Activated CD4-positive, CD25-positive, alpha-beta regulatory T cell treated with anti-CD3 and anti-CD28 coated beads, Interleukin-2, amount 50 U/mL, for 16 hours (primary cell): ENCODE measurements around the gene POC1A.
"Not testable (repeated sequence)": the region's sequence is repeated elsewhere in the genome, so short reads cannot be mapped to it uniquely, and the experiment has no call there.

ENCODE experiments used
- DNase-seq: peaks from one replicate; pipeline ENCODE4 v3.0.0-alpha.2; 2020; ENCODE audit warnings: low read depth, low spot score

The POC1A gene

DNA sequence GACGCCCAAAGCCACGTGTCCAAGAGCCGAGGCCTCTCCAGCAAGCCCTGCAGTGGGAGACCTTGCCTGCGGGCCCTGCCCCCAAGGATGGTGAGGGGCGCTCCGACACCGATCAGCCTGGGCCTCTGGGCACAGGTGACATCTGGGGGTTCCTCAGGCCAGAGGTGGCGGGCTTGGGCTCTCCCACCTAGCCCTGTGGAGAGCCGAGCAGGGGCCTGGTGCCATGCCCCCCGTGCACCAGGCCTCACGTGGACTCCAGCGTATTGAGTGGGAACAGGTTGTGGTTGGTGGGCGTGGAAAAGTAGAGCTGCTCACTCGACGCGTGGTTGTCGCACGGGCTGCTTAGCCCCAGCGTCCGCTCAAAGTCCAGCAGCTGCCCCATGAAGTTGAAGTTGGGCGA, 103.7 kb downstream of the POC1A start:
- DNase-seq = no peak

DNA sequence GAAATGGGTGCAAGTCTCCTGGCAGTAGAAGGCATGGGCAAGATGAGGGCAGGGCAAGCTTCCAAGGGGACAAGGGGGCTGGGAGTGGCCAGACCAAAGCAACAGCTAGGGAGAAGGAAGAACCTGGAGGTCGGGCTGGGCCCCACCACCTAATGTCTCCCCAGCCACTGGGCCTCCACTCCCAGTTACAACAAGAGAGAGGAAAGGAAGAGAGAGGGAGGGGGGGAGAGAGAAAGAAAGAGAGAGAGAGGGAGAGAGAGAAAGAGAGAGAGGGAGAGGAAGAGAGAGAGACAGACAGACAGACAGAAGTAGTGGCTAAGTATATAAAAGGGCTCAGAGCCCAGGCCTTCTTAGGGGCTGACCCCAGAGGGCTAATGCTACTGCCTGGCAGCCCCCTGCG, 104.7 kb downstream of the POC1A start:
- no peak for DNase-seq

DNA sequence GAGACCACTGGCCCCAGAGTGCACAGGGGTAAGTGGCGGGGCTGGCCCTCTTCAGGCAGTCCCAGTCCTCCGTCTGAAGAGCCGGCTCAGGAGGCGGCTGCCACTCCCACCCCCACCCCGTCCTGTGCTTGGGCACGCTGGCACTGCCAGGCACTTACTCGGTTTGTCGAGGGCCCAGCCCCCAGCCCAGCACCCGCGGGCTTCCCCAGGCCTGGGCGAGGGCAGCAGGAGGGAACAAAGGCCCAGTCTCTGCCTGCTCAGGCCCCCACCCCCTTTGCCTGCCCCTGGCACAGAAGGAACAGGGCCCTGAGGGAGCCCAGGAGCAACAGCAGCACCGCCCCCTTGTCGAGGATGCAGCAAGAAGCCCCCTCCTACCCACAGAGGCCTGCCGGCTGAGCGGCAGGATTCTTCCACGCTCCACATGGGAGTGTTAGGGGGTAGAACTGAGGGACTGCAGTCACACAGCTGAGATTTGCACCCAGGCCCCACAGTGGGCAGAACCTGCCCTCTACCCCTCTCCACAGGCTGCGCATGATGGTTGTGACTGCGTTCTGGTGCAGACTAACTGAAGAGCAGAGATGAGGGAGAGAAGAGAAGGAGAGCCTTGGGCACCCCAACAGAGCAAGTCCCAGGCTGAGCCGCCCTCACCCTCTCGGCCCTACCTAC, 106.8 kb downstream of the POC1A start:
- no peak for DNase-seq

DNA sequence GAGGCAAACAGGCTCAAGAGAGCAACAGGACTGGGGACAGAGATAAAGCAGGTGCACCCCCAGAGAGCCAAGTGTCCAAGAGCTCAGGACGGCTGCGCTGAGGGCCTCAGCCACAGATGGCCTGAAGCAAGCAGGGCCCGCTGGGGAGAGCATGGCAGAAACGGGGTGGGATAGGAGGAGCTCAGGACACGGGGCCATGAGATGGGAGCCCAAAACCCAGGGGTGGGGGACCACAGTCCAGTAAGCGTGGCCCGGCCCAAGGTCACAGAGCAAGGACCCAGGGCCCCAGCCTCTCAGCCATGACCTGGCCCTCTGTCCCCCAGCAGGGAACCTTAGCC, 107.4 kb downstream of the POC1A start:
- no peak for DNase-seq

DNA sequence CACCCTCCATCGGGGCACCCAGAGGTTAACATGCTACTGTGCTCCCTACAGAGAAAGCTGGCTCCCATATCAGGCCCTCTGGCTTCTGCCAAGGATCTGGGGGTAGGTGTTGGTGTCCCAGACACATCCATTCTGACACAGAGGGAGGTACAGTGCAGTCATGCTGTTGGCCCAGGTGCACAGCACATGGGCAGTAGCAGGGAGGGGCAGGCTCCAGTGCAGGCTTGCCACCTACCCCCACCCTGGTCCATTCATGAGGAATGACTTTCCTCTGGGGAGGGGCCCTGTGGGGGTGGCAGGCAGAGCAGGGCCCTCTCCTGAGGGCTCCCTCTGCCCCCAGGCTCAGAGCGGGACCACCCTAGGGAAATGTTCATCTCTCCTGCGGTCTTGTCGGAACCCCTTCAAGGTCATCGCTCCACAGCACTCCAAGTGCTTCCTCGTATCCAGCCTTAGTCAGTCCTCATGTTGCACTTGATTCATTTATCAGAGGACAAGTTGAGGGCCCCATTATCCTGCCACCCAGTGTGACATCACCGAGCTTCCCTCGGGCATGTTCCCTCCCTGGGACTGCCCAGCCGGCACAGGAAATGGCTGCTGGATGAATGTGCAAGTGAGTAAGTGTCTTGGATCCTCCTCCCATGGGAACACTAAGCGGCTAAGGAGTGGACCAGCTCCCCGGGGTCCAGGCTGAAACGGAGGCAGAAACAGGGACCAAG, 107.9 kb downstream of the POC1A start:
- no peak for DNase-seq

DNA sequence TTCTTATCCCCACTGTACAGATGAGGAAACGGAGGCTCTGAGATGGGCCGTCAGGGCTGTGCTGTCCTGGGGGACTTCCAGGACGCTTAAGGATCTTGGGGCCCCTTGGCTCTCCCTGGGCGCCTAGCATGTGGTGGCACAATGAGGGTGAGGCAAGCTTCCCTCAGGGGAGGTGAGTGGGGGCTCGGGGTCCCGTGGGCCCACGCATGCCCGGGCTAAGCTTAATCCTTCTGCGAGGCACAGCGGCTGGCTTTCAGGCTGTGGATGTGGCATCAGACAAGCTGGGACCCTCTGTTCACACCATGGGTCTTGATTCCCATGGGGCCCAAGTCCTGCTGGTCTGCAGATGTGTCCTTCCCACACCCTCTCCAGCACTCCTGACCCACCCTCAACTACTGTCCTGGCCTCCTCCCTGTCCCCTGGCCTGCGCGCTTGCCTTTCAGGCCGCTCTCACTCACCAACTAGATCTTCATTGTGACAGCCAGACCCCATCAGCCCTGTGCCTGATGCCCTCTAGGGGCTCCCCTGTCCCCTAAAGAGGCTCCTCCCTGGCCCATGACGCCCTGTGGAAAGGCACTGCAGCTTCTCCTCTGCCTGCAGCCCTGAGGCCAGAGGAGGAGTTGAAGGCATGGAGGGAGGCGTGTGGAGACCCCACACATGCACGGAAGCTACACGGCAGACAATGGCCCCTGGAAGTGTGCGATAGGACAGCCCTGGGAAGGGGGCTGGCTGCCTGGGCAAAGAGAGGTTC, 109.2 kb downstream of the POC1A start:
- no peak for DNase-seq

DNA sequence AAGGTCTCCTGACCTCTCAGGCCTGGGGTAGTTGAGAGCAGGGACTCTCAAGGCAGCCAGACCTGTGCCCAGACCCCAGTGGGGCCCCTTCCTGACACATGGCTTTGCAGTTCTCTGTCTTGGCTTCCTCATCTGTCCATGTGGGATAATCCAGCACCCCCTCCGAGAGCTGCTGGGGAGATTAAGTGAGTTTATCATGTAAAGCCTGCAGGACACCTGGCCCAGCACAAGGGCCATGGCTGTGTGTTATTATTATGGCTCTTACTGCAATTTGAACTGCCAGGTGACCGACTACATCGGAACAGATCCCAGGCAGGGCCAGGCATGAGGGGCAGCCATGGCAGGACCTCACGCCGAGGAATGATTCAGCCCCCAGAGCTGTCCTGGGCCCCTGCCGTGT, 110.5 kb downstream of the POC1A start:
- no peak for DNase-seq

DNA sequence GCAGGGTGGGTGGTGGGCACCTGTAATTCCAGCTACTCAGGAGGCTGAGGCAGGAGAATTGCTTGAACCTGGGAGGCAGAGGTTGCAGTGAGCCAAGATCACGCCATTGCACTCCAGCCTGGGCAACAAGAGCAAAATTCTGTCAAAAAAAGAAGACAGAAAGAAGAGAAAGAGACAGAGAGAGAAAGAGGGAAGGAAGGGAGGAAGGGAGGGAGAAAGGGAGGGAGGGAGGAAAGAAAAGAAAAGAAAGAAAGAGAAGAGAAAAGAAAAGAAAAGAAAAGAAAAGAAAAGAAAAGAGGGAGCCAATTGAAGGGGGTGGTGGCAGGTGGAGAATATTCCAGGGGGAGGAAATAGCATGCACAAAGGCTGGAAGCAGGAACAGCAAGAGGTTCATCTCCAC, 111.2 kb downstream of the POC1A start:
- DNase-seq = not testable (repeated sequence)

DNA sequence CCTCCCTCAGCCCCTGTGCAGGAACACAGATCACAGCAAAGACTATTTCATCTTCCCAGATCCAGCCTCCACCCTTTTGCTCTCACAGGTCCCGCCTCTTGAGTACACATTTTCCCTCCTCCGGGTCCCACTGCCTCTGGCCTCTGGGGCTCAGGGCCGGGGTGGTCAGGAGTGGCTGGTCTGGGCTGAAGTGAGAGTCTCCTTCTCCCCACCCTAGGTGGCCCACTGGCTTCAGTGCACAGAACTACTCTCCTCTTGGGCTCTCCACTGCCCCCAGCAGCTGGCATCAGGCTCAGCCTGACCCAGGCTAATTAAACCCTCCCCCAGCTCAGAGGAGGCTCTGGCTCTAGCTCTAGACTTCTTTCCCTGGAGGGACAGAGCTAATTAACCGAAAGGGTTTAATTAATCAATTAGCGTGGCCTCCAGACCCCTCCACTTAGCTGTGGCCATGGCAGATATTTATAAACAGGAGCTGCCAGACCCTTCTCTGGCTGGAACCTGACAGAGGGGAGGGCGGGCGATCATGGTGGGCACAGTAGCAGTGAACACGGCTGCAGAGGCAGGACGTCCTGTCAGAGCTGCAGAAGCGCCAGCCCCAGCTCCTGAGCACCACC, 113.0 kb downstream of the POC1A start:
- DNase-seq = no peak

DNA sequence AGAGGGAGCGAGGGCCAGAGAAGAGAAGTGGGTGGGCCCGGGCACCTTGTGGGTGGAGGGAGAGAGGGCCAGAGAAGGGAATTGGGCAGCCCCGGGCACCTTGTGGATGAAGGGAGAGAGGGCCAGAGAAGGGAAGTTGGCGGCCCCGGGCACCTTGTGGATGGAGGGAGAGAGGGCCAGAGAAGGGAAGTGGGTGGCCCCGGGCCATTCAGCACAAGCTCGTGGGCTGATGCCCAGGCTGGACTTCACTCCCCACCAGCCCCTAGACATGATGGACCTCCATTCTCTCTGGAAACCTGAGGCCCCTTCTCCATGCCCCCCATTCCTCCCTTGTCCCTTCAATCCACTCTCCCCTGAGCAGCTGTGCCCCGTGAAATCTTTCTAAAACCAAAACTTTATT, 113.6 kb downstream of the POC1A start:
- DNase-seq = no peak

DNA sequence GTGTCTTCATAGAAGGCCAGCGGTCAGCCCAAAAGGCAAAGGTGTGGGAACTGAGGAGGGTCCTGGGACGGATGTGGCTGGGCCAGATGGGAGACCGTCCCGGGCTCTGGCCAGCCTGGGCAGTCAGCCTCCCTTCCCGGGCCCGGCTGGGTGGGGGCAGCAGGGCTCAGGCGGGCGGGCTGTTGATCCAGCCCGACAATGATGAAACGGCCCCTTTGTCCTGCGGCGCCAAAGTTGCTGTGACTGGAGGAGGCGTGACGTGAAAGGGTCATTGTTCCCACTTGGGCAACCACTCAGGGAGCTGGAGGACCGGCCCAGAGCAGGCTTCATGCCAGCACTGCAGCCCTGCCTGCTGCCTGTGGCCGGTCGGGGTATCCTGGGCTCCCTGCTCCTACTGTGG, 114.4 kb downstream of the POC1A start:
- DNase-seq = no peak

DNA sequence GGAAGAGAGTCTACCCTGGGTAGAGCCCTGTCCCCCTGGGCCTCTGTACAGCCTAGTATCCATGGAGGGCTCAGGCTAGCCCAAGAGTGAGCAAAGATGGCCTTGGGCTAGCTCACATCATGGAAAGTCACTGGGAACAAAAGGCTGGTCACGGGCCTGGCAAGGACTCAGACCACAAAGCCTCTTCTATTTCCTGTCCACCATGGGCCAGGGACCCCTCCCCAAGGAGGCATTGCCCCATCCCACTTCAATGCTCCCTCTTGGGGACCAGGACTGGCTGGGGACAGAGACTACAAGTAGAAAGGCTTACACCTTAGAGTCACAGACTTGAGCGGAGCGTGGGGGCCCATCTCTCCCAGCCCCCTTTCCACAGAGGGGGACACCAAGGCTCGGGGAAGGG, 114.8 kb downstream of the POC1A start:
- DNase-seq = no peak

DNA sequence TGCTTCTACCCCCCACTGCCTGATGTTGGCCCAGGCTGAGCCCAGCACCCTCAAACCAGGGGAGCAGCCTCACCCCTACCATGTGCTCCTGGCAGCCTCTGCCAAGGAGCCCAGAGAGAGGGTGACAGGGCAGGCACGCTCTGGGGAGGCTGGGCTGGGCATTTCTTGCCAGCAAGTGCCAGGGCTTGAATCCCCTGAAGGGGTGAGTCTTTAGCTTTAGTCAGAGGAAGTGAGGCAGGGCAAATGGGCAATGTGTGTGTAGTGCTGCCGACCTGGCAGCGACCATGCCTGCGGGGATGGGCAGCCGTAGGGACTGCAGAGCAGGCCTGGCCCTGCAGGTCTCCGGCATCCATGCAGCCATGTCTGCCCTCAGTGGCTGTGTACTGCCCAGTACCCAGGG, 116.0 kb downstream of the POC1A start:
- no peak for DNase-seq

DNA sequence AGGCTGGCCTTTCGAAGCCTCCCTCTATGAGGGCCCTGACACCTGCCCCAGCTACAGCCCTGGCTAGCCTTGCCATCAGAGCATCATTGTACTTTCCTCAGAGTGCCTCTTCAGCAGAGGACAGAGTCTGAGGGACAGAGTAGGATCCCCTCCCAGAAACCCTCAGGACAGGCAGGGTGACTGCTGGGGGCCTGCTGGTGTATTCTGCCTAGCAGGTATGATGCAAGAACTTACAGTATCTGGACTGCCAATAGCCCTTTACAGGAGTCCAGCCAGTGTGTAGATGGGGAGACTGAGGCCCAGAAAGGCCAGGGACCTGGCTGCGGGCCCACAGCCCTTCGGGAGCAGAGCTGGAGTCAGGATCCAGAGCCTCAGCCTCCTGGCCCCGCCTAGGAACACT, 116.9 kb downstream of the POC1A start:
- DNase-seq = no peak

DNA sequence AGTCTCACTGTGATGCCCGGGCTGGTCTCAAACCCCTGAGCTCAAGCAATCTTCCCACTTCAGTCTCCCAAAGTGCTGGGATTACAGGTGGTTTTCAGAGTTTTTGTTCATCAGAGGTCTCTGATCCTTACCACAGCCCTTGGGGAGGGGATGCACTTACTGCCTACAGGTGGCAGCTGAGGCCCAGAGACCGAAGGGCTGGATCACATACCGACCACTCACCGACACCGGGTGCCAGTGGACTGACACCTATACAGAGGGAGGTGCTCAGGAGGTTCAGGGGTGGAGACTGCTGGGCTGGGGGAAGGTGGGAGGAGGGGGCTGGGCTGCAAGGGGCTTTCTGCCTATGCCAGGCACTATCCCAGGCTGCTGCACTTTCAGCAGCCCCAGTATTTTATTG, 117.4 kb downstream of the POC1A start:
- no peak for DNase-seq

DNA sequence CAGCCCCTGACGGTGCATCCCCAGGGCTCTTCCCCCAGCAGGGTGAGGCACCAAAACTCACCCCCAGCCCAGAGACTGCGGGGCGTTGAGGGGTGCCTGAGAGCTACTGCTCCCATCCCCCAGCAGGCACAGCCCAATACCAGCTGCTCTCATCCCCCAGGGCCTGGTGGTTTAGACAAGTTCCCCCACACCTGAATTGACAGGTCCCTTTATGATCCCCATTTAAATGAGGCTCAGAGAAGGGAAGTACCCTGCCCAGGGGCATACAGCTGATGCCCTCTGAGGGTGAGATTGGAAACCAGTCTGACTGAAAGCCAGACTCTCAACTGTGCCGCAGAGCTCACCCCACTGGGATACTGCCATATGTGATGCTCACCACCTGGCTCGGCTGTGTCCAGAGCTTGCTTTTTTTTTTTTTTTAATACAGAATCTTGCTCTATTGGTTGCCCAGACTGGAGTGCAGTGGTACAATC, 118.0 kb downstream of the POC1A start:
- DNase-seq = no peak

DNA sequence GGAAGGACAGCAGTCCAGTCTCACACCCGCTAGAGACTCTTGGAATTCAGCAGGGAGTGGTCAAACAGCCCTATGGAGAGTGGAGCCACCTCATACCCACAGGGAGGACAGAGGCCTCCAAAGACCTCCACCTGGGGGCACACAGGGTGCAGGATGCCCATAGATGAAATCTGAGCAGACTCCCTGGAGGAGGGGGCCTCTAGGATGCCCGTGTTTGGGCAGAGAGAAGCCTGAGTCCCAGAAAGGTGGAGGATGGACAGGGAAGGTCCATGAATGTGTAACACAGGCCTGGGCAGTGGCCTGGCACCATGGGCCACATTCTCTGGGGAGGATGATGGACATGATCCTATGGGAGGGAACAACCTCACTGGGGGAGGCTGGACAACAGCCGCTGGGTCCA, 119.6 kb downstream of the POC1A start:
- DNase-seq = no peak

DNA sequence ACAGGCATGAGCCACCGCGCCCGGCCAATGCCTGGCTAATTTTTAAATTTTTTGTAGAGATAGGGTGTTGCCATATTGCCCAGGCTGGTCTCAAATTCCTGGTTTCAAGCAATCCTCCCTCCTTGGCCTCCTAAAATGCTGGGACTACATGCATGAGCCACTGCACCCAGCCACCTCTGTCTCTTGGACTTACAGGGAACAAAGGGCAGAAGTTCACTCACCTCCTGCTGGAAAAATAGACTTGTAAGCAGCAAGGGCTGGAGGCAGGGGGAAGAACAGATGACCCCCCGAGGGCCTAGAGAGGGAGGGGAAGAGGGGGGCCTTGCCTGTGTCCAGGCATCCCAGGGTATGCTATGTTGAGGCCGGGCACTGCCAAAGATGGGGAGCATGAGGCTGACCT, 120.0 kb downstream of the POC1A start:
- DNase-seq = no peak

DNA sequence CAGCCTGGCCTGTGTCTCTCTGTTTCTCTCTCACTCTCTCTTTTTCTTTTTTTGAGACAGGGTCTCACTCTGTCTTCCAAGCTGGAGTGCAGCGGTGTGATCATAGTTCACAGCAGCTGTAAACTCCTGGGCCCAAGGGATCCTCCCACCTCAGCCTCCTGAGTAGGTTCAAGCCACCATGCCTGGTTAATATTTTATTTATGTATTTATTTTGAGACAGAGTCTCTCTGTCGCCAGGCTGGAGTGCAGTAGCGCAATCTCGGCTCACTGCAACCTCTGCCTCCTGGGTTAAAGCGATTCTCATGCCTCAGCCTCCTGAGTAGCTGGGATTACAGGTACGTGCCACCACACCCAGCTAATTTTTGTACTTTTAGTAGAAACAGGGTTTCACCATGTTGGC, 120.5 kb downstream of the POC1A start:
- DNase-seq = not testable (repeated sequence)

DNA sequence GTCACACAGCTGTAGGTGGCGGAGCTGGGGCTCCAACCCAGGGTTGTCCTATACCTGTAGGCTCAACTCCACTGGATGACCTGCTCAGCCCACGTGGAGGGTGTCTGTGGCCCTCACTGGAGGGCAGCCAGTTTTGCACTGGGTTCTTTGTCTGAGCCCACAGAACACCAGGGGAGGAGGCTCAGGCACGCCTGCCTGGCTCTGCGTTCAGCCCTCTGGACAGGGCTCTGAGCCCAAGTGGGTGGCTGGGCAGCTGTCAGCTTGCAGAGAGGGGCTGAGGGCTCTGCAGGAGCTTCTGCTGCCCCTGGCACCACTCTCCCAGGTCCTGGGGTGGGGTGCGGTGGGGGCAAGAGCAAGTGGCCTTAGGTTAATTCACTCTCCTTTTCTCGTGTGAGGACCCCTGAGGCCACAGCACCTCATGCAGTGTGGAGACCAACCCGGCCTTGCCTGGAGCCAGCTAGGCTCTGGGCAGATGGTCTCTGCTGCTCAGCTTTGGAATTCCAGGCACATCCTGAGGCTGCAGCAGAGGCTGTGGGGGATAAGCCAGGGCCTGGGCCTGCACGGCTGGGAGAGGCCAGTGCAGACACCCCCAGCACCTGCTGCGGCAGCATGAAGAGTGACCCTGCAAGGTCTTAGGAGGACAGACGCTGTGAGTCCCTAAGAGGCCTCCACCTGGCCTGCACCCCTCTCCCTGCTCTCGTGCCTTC, 121.4 kb downstream of the POC1A start:
- no peak for DNase-seq

DNA sequence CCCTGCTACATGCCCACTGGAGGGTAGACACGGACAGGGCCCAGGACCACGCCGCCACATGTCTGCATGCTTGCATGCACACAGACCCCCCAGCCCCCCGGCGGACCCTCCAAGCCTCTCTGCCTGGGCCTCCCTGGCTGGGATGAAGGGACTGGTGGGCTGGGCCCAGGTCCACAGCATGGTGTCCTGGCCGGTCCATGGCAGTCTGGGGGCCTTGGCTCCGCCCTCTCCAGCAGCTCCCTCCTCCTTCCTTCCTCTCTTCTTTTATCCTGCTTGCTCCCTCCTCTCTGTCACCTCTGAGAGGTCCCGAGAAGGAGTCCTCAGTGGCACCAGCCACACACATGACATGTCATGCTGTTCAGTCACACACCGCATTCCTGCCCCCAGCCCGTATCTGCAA, 122.3 kb downstream of the POC1A start:
- DNase-seq = no peak
